Neural cell (in vitro differentiated cells): Measurements from ENCODE around the gene GNA15.

Experiments
- POLR2AphosphoS5 ChIP-seq: IDR thresholded peaks from 2 replicates; pipeline ENCODE4 v1.6.1; 2012
- SMC3 ChIP-seq: fragments of 450-650 bp; conservative IDR thresholded peaks from 2 replicates; pipeline ENCODE4 v1.6.1; 2014; ENCODE audit warnings: antibody characterized with exemption, mild to moderate bottlenecking, moderate library complexity; ENCODE audit not compliant: poor library complexity

GRCh38 chr19:3213159-3213558 lies 77.3 kb downstream of the GNA15 start:
- TF ChIP-seq POLR2AphosphoS5: no peak
- TF ChIP-seq SMC3: no peak
